Mucosa of descending colon (tissue), 3 donors: ENCODE measurements around the gene LTB4R. TPM values are rescaled to one million over a fixed set of nuclear protein-coding genes. Genes with fewer than 3 reads are reported as not detected.
"Not testable (repeated sequence)": the region's sequence is repeated elsewhere in the genome, so short reads cannot be mapped to it uniquely, and the experiment has no call there.

Experiments
- ATAC-seq: fragments of 200-7000 bp; cut with Tn5 transposase; one replicate; pipeline ENCODE4 v1.9.1; 2020; ENCODE audit warnings: mild to moderate bottlenecking, moderate library complexity
- DNase-seq, 3 donors: peaks; one replicate each; pipeline ENCODE4 v3.0.0-alpha.2; 2020
- H3K36me3 ChIP-seq: fragments of 200-600 bp; one replicate; pipeline ENCODE4 v1.8.0; 2021; ENCODE audit warnings: low read depth, mild to moderate bottlenecking
- H3K4me1 ChIP-seq: fragments of 200-600 bp; one replicate; pipeline ENCODE4 v1.8.0; 2021; ENCODE audit warnings: low read depth, mild to moderate bottlenecking
- H3K4me3 ChIP-seq: fragments of 200-600 bp; one replicate; pipeline ENCODE4 v1.8.0; 2021; ENCODE audit warnings: mild to moderate bottlenecking
- H3K9me3 ChIP-seq: fragments of 200-600 bp; one replicate; pipeline ENCODE4 v1.8.0; 2021; ENCODE audit warnings: mild to moderate bottlenecking
- intact Hi-C, 2 donors: fragments of 100-400 bp; cut with DNase I in 1 of 2; cut with micrococcal nuclease in 1 of 2; formaldehyde crosslinking; loops; one replicate each; pipeline versions ENCODE4 v1.11.0 to v1.11.1; 2022; cut with DNase I, micrococcal nuclease
- total RNA-seq, 3 donors: library from RNA; stranded (reverse); fragmentation: NEBNext Ultra II Directional in 2 of 3; extraction: Animal tissue kit (Norgen Biotek cat#: 25700) in 2 of 3; gene quantifications; one replicate each; pipeline versions ENCODE4 v1.2.1 to v1.2.4, GENCODE V29; 2021 to 2023
- TF ChIP-seq, protein P1 (sequence below): fragments of 200-600 bp; IDR thresholded peaks from one replicate; pipeline ENCODE4 v1.8.0; 2022; ENCODE audit warnings: antibody characterized with exemption, mild to moderate bottlenecking
- donor health status: DM: no; HTN: no; CAD: no; lungs with moderate emphysema.
- donor health status: DM: no; HTN: no; CAD: no.
- donor health status: DM: no; HTN: yes; CAD: no.

The LTB4R gene
- total RNA-seq, 3 donors from 2014 or later: 3.4 to 6.1 (median 3.8) TPM

GRCh38 chr14:24325041-24325530 is 13.8 kb downstream of the LTB4R start:
- intact Hi-C loops: no loop called here
- DNase-seq (no peak), ATAC-seq (no peak)
- no peaks in the 10 kb centered on the region for H3K9me3 ChIP-seq
- TF ChIP-seq, protein P1, sequence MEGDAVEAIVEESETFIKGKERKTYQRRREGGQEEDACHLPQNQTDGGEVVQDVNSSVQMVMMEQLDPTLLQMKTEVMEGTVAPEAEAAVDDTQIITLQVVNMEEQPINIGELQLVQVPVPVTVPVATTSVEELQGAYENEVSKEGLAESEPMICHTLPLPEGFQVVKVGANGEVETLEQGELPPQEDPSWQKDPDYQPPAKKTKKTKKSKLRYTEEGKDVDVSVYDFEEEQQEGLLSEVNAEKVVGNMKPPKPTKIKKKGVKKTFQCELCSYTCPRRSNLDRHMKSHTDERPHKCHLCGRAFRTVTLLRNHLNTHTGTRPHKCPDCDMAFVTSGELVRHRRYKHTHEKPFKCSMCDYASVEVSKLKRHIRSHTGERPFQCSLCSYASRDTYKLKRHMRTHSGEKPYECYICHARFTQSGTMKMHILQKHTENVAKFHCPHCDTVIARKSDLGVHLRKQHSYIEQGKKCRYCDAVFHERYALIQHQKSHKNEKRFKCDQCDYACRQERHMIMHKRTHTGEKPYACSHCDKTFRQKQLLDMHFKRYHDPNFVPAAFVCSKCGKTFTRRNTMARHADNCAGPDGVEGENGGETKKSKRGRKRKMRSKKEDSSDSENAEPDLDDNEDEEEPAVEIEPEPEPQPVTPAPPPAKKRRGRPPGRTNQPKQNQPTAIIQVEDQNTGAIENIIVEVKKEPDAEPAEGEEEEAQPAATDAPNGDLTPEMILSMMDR: no peak
- H3K4me3 ChIP-seq: no peak overlapping the region
- H3K4me1 ChIP-seq: no peaks in the 10 kb centered on the region
- H3K36me3 ChIP-seq: no peaks in the 10 kb centered on the region

DNA sequence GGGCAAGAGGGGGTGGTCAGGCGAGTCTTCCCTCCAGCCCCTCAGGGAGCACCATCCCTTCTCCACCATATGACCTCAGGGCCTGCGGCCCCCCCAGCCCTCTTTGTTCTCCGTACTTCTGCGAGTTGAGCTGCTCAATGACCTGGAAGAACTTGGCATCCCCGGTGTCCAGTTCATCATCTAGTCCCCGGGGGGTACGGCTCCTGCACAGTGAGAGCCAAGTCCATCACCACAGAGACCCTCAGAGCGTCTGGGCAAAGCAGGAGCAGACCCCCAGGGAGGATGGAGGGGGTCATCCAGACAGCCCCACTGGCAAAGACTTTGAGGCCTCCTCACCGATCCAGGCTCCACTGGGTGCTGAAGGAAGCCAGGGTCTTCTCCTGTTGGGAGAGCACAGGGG is 14.7 kb downstream of the LTB4R start:
- TF ChIP-seq, protein P1: no peak
- no peaks in the 10 kb centered on the region for H3K9me3 ChIP-seq
- intact Hi-C loops: no loop called here
- DNase-seq (no peak), ATAC-seq (no peak)
- H3K4me3 ChIP-seq: no peak overlapping the region
- no peaks in the 10 kb centered on the region for H3K36me3 ChIP-seq
- H3K4me1 ChIP-seq: no peaks in the 10 kb centered on the region

DNA sequence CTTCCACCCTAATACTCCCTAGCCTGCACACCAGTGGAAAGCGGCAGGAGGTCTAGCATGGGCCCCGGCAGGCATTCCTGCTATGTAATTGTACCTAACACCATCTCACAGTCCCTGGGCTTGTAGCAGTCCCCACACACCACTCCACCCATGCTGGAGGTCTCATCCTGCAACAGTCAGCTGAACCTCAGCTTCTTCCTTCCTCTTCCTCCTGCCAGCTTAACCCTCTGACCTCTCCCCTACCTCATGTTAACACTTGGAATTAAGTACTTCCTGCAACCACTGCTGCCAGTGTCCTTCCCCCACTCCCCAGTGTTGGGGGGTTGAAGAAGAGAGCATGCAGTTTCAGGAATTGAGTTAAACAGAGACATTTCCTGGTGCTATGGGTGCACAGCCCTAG is 16.0 kb downstream of the LTB4R start:
- H3K4me1 ChIP-seq: peaks cover 5% of the 10 kb centered on the region

DNA sequence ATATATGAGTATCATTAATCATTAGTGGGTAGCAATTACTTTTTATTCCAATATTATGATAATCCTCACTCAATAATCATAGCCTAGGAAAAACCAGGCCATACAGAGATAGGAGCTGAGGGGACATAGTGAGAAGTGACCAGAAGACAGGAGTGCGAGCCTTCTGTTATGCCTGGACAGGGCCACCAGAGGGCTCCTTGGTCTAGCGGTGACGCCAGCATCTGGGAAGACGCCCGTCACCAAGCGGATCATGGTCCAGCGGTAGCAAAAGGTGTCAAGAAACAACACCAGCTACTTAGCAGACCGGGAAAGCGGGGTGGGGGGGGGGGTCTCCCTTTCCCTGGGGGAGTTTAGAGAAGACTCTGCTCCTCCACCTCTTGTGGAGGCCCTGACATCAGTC is 16.6 kb downstream of the LTB4R start:
- H3K36me3 ChIP-seq, intact Hi-C loops, H3K9me3 ChIP-seq: not testable (repeated sequence)

More for the DNA sequence above, 16.0 kb downstream of the LTB4R start:
- ATAC-seq (no peak), DNase-seq (no peak)
- no peak overlapping the region for H3K4me3 ChIP-seq
- no peaks in the 10 kb centered on the region for H3K9me3 ChIP-seq
- TF ChIP-seq, protein P1: no peak
- no peaks in the 10 kb centered on the region for H3K36me3 ChIP-seq
- intact Hi-C loops: no loop called here

GRCh38 chr14:24329073-24329663 is 17.9 kb downstream of the LTB4R start:
- TF ChIP-seq, protein P1: no peak
- H3K4me3 ChIP-seq: no peak overlapping the region

More for the DNA sequence above, 16.6 kb downstream of the LTB4R start:
- TF ChIP-seq, protein P1: peak; percentile 51
- ATAC-seq, H3K4me3 ChIP-seq: not testable (repeated sequence)
- H3K4me1 ChIP-seq: peaks cover 12% of the 10 kb centered on the region
- DNase-seq: peak; percentile 69 to 74 (median 71)

More at GRCh38 chr14:24329073-24329663, 17.9 kb downstream of the LTB4R start:
- Histone ChIP-seq H3K4me1 (peaks cover 23% of the 10 kb centered on the region), H3K9me3 (no peaks in the 10 kb centered on the region), H3K36me3 (no peaks in the 10 kb centered on the region)
- no peak for ATAC-seq
- intact Hi-C loops: no loop called here
- DNase-seq: peak in 1 of 3 donors; percentile 54
